Lung (tissue), 12 donors: ENCODE results near the gene SARDH. TPM values are rescaled to one million over a fixed set of nuclear protein-coding genes. Genes with fewer than 3 reads are reported as not detected.
A peak's percentile ranks its signal among the peaks of the same experiment; 100 is the strongest.

ENCODE experiments used
- ATAC-seq: fragments of 200-7000 bp; cut with Tn5 transposase; one replicate; pipeline ENCODE4 v1.9.1; 2020; ENCODE audit warnings: moderate number of reproducible peaks; ENCODE audit not compliant: insufficient read depth, low FRiP score
- DNase-seq, 3 donors: peaks; one replicate each; pipeline ENCODE4 v3.0.0-alpha.2; 2013 to 2017
- H3K27ac ChIP-seq, 2 donors: one replicate each; pipeline ENCODE4 v1.5.1; 2013; ENCODE audit warnings: mild to moderate bottlenecking in 2 of 2, moderate library complexity in 2 of 2, control low read depth in 1 of 2, inconsistent platforms in 1 of 2, low read depth in 1 of 2, low read length in 1 of 2
- H3K27me3 ChIP-seq, 3 donors: one replicate each; pipeline ENCODE4 v1.5.1; 2013; ENCODE audit warnings: low read length in 2 of 3; ENCODE audit not compliant: control insufficient read depth in 3 of 3, insufficient read depth in 3 of 3
- H3K36me3 ChIP-seq, 4 donors: one replicate each; pipeline ENCODE4 v1.5.1; 2013; ENCODE audit warnings: low read length in 4 of 4, mild to moderate bottlenecking in 1 of 4, moderate library complexity in 1 of 4; ENCODE audit not compliant: control insufficient read depth in 4 of 4, insufficient read depth in 4 of 4
- H3K4me1 ChIP-seq, 5 donors: one replicate each; pipeline ENCODE4 v1.5.1; 2013; ENCODE audit warnings: low read length in 5 of 5, mild to moderate bottlenecking in 2 of 5, moderate library complexity in 1 of 5; ENCODE audit not compliant: control insufficient read depth in 5 of 5, insufficient read depth in 5 of 5
- H3K4me3 ChIP-seq: one replicate; pipeline ENCODE4 v1.5.1; 2013; ENCODE audit warnings: mild to moderate bottlenecking, control low read depth, moderate library complexity
- H3K9ac ChIP-seq, 2 donors: one replicate each; pipeline ENCODE4 v1.5.1; 2013; ENCODE audit warnings: low read length in 2 of 2, control low read depth in 1 of 2; ENCODE audit not compliant: insufficient read depth in 1 of 2
- H3K9me3 ChIP-seq, 4 donors: one replicate each; pipeline ENCODE4 v1.5.1; 2013; ENCODE audit warnings: low read length in 3 of 4, mild to moderate bottlenecking in 1 of 4, moderate library complexity in 1 of 4; ENCODE audit not compliant: control insufficient read depth in 4 of 4, insufficient read depth in 3 of 4
- CTCF ChIP-seq: IDR thresholded peaks from 2 replicates; pipeline ENCODE4 v1.5.1; 2012; ENCODE audit warnings: mild to moderate bottlenecking; ENCODE audit errors: control extremely low read depth, extremely low read depth
- WGBS, 2 donors: extraction: QIAGEN DNeasy Blood & Tissue Kit; methylation state at CpG; one replicate each; pipeline ENCODE4 v1.1.7; 2013; 5-methylcytosine and 5-hydroxymethylcytosine counted together
- polyA plus RNA-seq, 2 donors: library from polyadenylated mRNA; stranded (reverse); fragments of 200-250 nt; gene quantifications; one replicate each; pipeline ENCODE4 v1.2.1, GENCODE V29; 2013
- total RNA-seq, 2 donors: library from RNA; depleted of rRNA in 1 of 2; stranded (reverse); fragments of >200 nt in 1 of 2; gene quantifications; one replicate each; pipeline ENCODE4 v1.2.1, GENCODE V29; 2014 to 2021
- donor health status: control.
- donor health status: control.
- donor health status: Bipolar disorder and iron deficiency.
- donor health status: healthy.
- donor health status: DM: yes; HTN: yes; CAD: no.

The SARDH gene
- total and polyA plus RNA-seq, 4 donors, result 1.8 to 8.4 (median 4.7) TPM

- no peaks in the 10 kb centered on the region for H3K27me3 ChIP-seq
- H3K9me3 ChIP-seq, result peaks cover 0 to 8% (median 4%) of the 10 kb centered on the region in 4 donors
- WGBS, 2 donors, result 88 to 92% methylated on average over 26 of the region's 26 CpGs
- peak in 1 of 3 donors; percentile 11 for DNase-seq
- no peak for ATAC-seq
- TF ChIP-seq CTCF, result no peak
- H3K4me1 ChIP-seq, result peaks cover 0 to 3% (median 0%) of the 10 kb centered on the region in 5 donors
- no peak overlapping the region for H3K9ac ChIP-seq
- no peak overlapping the region for H3K4me3 ChIP-seq
- H3K27ac ChIP-seq, result no peak overlapping the region
- H3K36me3 ChIP-seq, result peaks cover 0 to 39% (median 29%) of the 10 kb centered on the region in 4 donors
Measured at GRCh38 chr9:133763272-133764183, 25.4 kb upstream of the SARDH start.

DNA sequence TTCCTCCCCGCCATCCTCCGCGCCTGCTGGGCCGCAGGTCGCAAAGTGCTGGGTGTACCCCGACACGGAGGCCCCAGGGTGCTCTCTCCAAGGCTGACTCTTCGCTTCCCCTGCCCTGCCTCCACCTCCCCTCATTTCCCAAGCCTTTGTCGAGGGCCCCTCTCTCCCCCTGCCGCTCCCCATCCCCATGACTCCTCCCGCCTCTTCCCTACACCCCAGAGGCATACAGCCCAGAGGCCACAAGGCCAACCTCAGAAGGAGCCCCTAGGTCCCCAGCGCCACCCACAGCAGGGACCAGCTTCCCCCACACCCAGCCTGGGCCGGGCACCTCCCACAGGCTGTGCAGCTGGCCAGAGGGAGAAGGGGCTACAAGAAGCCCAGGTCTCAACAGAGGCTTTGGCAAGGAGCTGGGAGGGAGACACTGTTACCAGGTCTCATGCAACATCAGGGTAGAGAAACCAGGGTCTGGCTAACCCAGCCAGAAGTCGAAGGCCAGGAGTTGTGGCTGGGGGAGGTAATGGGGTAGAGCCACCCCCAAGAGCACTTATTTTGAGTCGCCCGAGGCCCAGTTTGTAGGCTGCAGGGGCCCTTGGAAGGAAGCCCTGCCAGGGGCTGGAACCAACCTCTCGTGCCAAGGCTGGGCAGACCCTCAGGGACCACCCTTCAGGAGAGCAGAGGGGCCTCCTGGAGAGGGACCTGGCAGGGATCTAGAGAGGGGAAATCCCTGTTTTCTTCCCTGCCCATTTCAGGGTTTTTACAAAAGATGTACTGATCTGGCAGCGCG lies 24.5 kb upstream of the SARDH start:
- TF ChIP-seq CTCF, result no peak
- peaks cover 0 to 30% (median 21%) of the 10 kb centered on the region in 4 donors for H3K36me3 ChIP-seq
- 91 to 94% methylated on average over 18 to 19 of the region's 19 CpGs for WGBS, 2 donors
- no peak overlapping the region for H3K9ac ChIP-seq
- peaks cover 0 to 5% (median 3%) of the 10 kb centered on the region in 4 donors for H3K9me3 ChIP-seq
- no peak overlapping the region for H3K4me3 ChIP-seq
- peaks cover 0 to 9% (median 0%) of the 10 kb centered on the region in 5 donors for H3K4me1 ChIP-seq
- no peak overlapping the region for H3K27ac ChIP-seq
- ATAC-seq, result no peak
- no peaks in the 10 kb centered on the region for H3K27me3 ChIP-seq
- DNase-seq, result peak in 1 of 3 donors; percentile 8

DNA sequence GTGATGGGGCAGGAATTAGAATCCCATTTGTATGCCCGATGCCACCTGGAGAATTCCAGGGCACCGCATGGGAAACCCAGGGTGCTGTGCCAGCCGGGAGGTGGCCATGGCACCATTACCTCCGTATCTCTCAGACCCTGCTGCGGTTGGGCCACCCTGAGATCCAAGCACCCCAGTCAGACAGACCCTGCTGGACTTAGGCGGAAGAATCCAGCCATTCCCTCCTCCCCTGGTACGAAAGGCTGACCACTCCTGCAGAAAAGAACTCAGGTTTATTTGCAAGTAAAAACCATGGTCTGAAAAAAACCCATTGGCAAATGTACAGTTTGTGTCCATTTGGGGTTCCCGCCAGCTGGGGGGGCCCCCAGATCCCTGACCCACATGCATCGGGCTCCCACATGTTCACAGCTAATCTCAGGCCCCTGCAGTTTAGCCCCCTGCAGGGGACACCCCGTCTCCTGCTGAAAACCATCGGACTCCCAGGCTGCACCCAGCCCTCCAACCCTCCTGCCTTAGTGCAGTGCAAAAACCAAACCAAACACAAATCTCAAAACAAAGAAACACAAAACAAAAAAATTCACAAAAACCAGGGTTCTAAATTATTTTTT lies 23.6 kb upstream of the SARDH start:
- no peak for TF ChIP-seq CTCF
- Histone ChIP-seq H3K27me3 (no peaks in the 10 kb centered on the region), H3K4me1 (peaks cover 0 to 9% (median 0%) of the 10 kb centered on the region in 5 donors), H3K36me3 (peaks cover 0 to 22% (median 15%) of the 10 kb centered on the region in 4 donors), H3K9ac (no peak overlapping the region), H3K4me3 (no peak overlapping the region), H3K9me3 (no peaks in the 10 kb centered on the region), H3K27ac (no peak overlapping the region)
- 84 to 95% methylated on average over 11 of the region's 11 CpGs for WGBS, 2 donors
- ATAC-seq (no peak), DNase-seq (no peak)
